Measurements from ENCODE around the gene IRF5.

IRF5 gene

GRCh38 chr7:128919881-128920799 is 17.6 kb upstream of the IRF5 start:
- DNase-seq (ENCODE audit: low read depth in 2 of 2), result no peak

- DNase-seq (ENCODE audit: low read depth in 2 of 2), result no peak
These were observed 16.7 kb upstream of the IRF5 start for GRCh38 chr7:128920913-128921582.

- no peak for DNase-seq (ENCODE audit: low read depth in 2 of 2)
These were observed 15.8 kb upstream of the IRF5 start for GRCh38 chr7:128921866-128922440.

GRCh38 chr7:128922496-128923410 is 15.0 kb upstream of the IRF5 start:
- no peak for DNase-seq (ENCODE audit: low read depth in 2 of 2)

GRCh38 chr7:128923411-128923800 is 14.3 kb upstream of the IRF5 start:
- no peak for DNase-seq (ENCODE audit: low read depth in 2 of 2)

- no peak for DNase-seq (ENCODE audit: low read depth in 2 of 2)
These were observed 12.8 kb upstream of the IRF5 start for GRCh38 chr7:128924707-128925588.

GRCh38 chr7:128928159-128928813 is 9.4 kb upstream of the IRF5 start:
- DNase-seq (ENCODE audit: low read depth in 2 of 2), result no peak

- no peak for DNase-seq (ENCODE audit: low read depth in 2 of 2)
These were observed 8.6 kb upstream of the IRF5 start for GRCh38 chr7:128928882-128929788.

GRCh38 chr7:128931190-128931798 is 6.4 kb upstream of the IRF5 start:
- no peak for DNase-seq (ENCODE audit: low read depth in 2 of 2)

- no peak for DNase-seq (ENCODE audit: low read depth in 2 of 2)
These were observed 5.5 kb upstream of the IRF5 start for GRCh38 chr7:128931965-128932861.

- no peak for DNase-seq (ENCODE audit: low read depth in 2 of 2)
These were observed 4.9 kb upstream of the IRF5 start for GRCh38 chr7:128932862-128933179.

- no peak for DNase-seq (ENCODE audit: low read depth in 2 of 2)
These were observed 4.4 kb upstream of the IRF5 start for GRCh38 chr7:128933180-128933891.

GRCh38 chr7:128934361-128935341 is 3.1 kb upstream of the IRF5 start:
- DNase-seq (ENCODE audit: low read depth in 2 of 2), result no peak

GRCh38 chr7:128935342-128935730 is 2.4 kb upstream of the IRF5 start:
- no peak for DNase-seq (ENCODE audit: low read depth in 2 of 2)

GRCh38 chr7:128936798-128937197 is 929 bp upstream of the IRF5 start:
- DNase-seq (ENCODE audit: low read depth in 2 of 2), result no peak

- DNase-seq (ENCODE audit: low read depth in 2 of 2), result no peak
These were observed 468 bp upstream of the IRF5 start for GRCh38 chr7:128937271-128937646.
